Stimulated activated CD4-positive, alpha-beta T cell treated with anti-CD3 and anti-CD28 coated beads, TNF-alpha, amount 100 ng/mL, for 48 hours (primary cell): Measurements from ENCODE around the gene GRK5.

ENCODE experiments used
- DNase-seq, 3 donors: peaks; one replicate each; pipeline ENCODE4 v3.0.0-alpha.2; 2020; ENCODE audit warnings: low read depth in 3 of 3

Gene GRK5

GRCh38 chr10:119404719-119405519, 197.5 kb downstream of the GRK5 start:
- DNase-seq = no peak

- DNase-seq = no peak
These were observed 198.1 kb downstream of the GRK5 start for GRCh38 chr10:119405520-119405807.

- DNase-seq = no peak
These were observed 198.8 kb downstream of the GRK5 start for GRCh38 chr10:119406137-119406536.

GRCh38 chr10:119406601-119407253, 199.4 kb downstream of the GRK5 start:
- DNase-seq = no peak

GRCh38 chr10:119407254-119407777, 199.9 kb downstream of the GRK5 start:
- DNase-seq = no peak

GRCh38 chr10:119408072-119408471, 200.7 kb downstream of the GRK5 start:
- DNase-seq = no peak

- DNase-seq = no peak
These were observed 201.6 kb downstream of the GRK5 start for GRCh38 chr10:119408969-119409371.

- no peak for DNase-seq
These were observed 202.0 kb downstream of the GRK5 start for GRCh38 chr10:119409385-119409784.

- no peak for DNase-seq
These were observed 202.5 kb downstream of the GRK5 start for GRCh38 chr10:119409906-119410305.

- DNase-seq = no peak
These were observed 203.2 kb downstream of the GRK5 start for GRCh38 chr10:119410361-119411116.

GRCh38 chr10:119412244-119413092, 205.1 kb downstream of the GRK5 start:
- no peak for DNase-seq

GRCh38 chr10:119413093-119413453, 205.7 kb downstream of the GRK5 start:
- no peak for DNase-seq

GRCh38 chr10:119413471-119414080, 206.2 kb downstream of the GRK5 start:
- no peak for DNase-seq

GRCh38 chr10:119414081-119414611, 206.8 kb downstream of the GRK5 start:
- DNase-seq = no peak

- DNase-seq = no peak
These were observed 207.8 kb downstream of the GRK5 start for GRCh38 chr10:119415121-119415520.

GRCh38 chr10:119415536-119416503, 208.4 kb downstream of the GRK5 start:
- no peak for DNase-seq

- peak; percentile 46 to 71 (median 48) for DNase-seq
These were observed 209.5 kb downstream of the GRK5 start for GRCh38 chr10:119416855-119417254.

GRCh38 chr10:119417852-119418251, 210.5 kb downstream of the GRK5 start:
- no peak for DNase-seq

GRCh38 chr10:119418362-119418761, 211.0 kb downstream of the GRK5 start:
- DNase-seq = no peak

- no peak for DNase-seq
These were observed 212.6 kb downstream of the GRK5 start for GRCh38 chr10:119419931-119420330.
